Epithelial cell of proximal tubule (primary cell): ENCODE measurements around the gene KRTAP12-4. TPM values are rescaled to one million over a fixed set of nuclear protein-coding genes. Genes with fewer than 3 reads are reported as not detected.
"Not testable (repeated sequence)": the region's sequence is repeated elsewhere in the genome, so short reads cannot be mapped to it uniquely, and the experiment has no call there.

Source experiments
- DNase-seq: peaks from one replicate; pipeline ENCODE4 v3.0.0-alpha.2; 2011; ENCODE audit warnings: low read depth
- H3K4me3 ChIP-seq: 2 replicates; pipeline ENCODE4 v1.5.1; 2011; ENCODE audit warnings: low read depth, mild to moderate bottlenecking, low read length
- CTCF ChIP-seq: conservative IDR thresholded peaks from 2 replicates; pipeline ENCODE4 v1.5.1; 2012; ENCODE audit warnings: low read depth, mild to moderate bottlenecking, low read length
- total RNA-seq: library from RNA; depleted of rRNA; stranded (reverse); fragments of >200 nt; gene quantifications from 2 replicates; pipeline ENCODE4 v1.2.3, GENCODE V29; 2015

The KRTAP12-4 gene
- total RNA-seq, 1 donor from 2014 or later: not detected

- no peak for TF ChIP-seq CTCF
- DNase-seq: no peak
- no peak overlapping the region for H3K4me3 ChIP-seq
Observed at GRCh38 chr21:44612669-44613229, 41.7 kb downstream of the KRTAP12-4 start.

- no peak within 1 kb of the TSS for H3K4me3 ChIP-seq
- no peak for DNase-seq
- no peak for TF ChIP-seq CTCF
Observed at GRCh38 chr21:44612029-44612486, 42.4 kb downstream of the KRTAP12-4 start, which contains the start of gene KRTAP10-8. KRTAP10-8 (plus strand) TSS chr21:44612079; CDS start chr21:44612101, 22 bp downstream.

GRCh38 chr21:44611551-44611950 is 42.9 kb downstream of the KRTAP12-4 start:
- no peak for TF ChIP-seq CTCF
- no peak overlapping the region for H3K4me3 ChIP-seq
- DNase-seq: no peak

GRCh38 chr21:44610157-44610843 is 44.2 kb downstream of the KRTAP12-4 start:
- not testable (repeated sequence) for DNase-seq, H3K4me3 ChIP-seq

GRCh38 chr21:44609193-44609592 is 45.3 kb downstream of the KRTAP12-4 start:
- no peak for TF ChIP-seq CTCF
- H3K4me3 ChIP-seq: no peak overlapping the region
- no peak for DNase-seq

- no peak for DNase-seq
- no peak overlapping the region for H3K4me3 ChIP-seq
- TF ChIP-seq CTCF: no peak
Observed at GRCh38 chr21:44606495-44606894, 48.0 kb downstream of the KRTAP12-4 start.

Other genes starting within 250 kb of the KRTAP12-4 start
- 1.0 and 3.0 TPM in 2 replicates for gene LRRC3, start 199.1 kb downstream of the KRTAP12-4 start, total RNA-seq
- not detected in 2 replicates for gene KRTAP10-1, start 114.5 kb downstream of the KRTAP12-4 start, total RNA-seq
- gene KRTAP10-2, start 103.2 kb downstream of the KRTAP12-4 start, total RNA-seq: not detected in 2 replicates
- not detected in 2 replicates for gene KRTAP10-3, start 95.9 kb downstream of the KRTAP12-4 start, total RNA-seq
- not detected in 2 replicates for gene KRTAP10-4, start 80.9 kb downstream of the KRTAP12-4 start, total RNA-seq
- gene KRTAP10-5, start 74.1 kb downstream of the KRTAP12-4 start, total RNA-seq: not detected in 2 replicates
- not detected in 2 replicates for gene KRTAP10-6, start 62.2 kb downstream of the KRTAP12-4 start, total RNA-seq
- gene KRTAP10-7, start 54.1 kb downstream of the KRTAP12-4 start, total RNA-seq: not detected in 2 replicates
- gene KRTAP10-8, start 42.6 kb downstream of the KRTAP12-4 start, total RNA-seq: not detected in 2 replicates
- not detected in 2 replicates for gene KRTAP10-9, start 27.6 kb downstream of the KRTAP12-4 start, total RNA-seq
- not detected in 2 replicates for gene KRTAP10-10, start 17.3 kb downstream of the KRTAP12-4 start, total RNA-seq
- not detected in 2 replicates for gene KRTAP10-11, start 8.2 kb downstream of the KRTAP12-4 start, total RNA-seq
- not detected in 2 replicates for gene KRTAP12-3, start 3.3 kb upstream of the KRTAP12-4 start, total RNA-seq
- gene KRTAP12-2, start 12.3 kb upstream of the KRTAP12-4 start, total RNA-seq: not detected in 2 replicates
- not detected in 2 replicates for gene KRTAP12-1, start 27.5 kb upstream of the KRTAP12-4 start, total RNA-seq
- not detected in 2 replicates for gene KRTAP10-12, start 42.5 kb upstream of the KRTAP12-4 start, total RNA-seq
- not detected in 2 replicates for gene TSPEAR, start 56.9 kb upstream of the KRTAP12-4 start, total RNA-seq
- gene UBE2G2, start 147.2 kb upstream of the KRTAP12-4 start, total RNA-seq: 29.6 and 47.2 TPM in 2 replicates
- 58.7 and 86.0 TPM in 2 replicates for gene SUMO3, start 163.4 kb upstream of the KRTAP12-4 start, total RNA-seq
- gene PTTG1IP, start 219.0 kb upstream of the KRTAP12-4 start, total RNA-seq: 311 and 421 TPM in 2 replicates